HG03571 (cell line): ENCODE measurements around the gene DBF4B.
"Not testable (repeated sequence)": the region's sequence is repeated elsewhere in the genome, so short reads cannot be mapped to it uniquely, and the experiment has no call there.

Experiments used
- ATAC-seq: cut with Tn5 transposase; IDR thresholded peaks from one replicate; pipeline ENCODE4 v1.9.1; 2021; ENCODE audit not compliant: unreplicated experiment

The DBF4B gene

DNA sequence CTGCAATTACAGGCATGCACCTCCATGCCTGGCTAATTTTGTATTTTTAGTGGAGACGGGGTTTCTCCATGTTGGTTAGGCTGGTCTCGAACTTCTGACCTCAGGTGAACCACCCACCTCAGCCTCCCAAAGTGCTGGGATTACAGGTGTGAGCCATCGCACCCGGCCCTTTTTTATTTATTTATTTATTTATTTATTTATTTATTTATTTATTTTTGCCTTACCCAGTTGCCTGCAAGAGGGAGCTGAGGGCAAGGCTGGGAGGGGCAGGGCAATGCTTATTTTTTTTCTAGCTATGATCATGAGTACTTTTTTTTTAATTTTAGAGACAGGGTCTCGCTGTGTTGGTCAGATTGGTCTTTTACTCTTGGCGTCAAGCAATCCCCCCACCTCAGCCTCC is 17.7 kb downstream of the DBF4B start:
- ATAC-seq: not testable (repeated sequence)

DNA sequence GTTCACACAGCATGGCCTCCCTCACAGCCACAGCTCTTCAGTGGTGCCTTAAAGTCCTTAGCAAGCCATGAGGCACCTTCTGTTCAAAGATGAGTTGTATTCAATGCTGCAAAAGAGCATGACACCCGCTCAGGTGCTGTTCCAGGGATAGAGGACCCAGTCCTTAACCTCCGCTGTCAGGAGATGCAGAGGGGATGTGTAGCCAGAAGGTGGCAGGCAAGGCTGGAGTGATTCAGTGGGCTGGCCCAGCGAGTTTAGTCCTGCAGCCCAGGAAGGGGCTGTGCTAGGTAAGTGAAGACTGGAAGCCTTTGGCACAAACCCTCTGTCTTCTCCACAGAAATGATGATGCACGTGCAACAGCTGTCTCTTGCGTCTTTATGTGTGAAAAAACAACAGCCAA is 25.3 kb downstream of the DBF4B start:
- no peak for ATAC-seq

- ATAC-seq: no peak
Measured at GRCh38 chr17:44734272-44734671, 25.8 kb downstream of the DBF4B start.

- no peak for ATAC-seq
Measured at GRCh38 chr17:44736551-44737240, 28.2 kb downstream of the DBF4B start.

DNA sequence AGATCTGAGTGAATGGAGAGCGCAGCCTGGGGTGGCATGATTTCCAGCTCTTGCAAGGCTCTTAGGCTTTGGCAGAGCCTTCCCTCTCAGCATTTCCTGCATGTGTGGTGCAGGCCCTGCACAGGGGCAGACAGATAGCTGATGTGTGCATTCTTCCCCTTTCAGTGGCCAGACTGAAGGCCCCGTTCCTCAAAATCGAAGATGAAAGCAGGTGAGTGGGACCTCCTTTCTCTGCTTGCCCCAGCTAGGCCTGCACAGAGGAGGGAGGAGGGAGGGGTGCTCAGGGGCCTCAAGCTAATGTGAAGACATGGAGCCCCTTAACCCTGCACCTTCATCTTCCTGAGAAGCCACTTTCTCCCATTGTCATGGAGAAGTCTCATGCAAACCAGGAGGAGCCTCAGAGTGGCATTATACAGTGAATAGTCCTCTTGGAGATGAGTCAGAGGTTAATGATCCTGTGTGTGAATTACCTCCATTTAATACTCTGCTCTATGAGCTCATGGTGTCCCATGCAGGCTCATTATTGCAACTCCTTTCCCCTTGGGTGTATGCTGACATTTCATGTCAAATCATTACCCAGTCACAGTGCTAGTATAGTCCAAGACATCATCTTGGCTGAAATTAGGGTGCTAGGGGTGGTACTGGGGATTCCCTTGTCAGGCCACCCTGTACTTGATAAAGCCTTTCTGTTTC is 29.9 kb downstream of the DBF4B start:
- ATAC-seq: no peak

DNA sequence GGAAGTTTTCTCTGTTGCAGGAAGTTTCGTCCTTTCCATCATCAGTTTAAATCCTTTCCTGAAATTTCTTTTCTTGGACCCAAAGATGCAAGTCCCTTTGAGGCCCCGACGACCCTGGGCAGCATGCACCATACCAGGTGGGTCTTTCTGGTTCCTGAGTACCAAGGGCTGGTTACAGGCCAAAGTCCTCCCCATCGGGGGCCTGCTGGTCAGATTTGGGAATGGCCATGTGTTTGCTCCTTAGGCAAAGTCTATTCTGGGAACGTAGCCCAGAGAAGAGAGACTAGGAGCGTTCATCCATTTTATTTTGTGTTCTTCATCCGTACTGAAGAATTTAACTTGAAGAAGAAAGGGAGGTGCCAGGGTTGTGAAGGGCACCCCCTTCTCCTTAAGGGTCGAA is 32.9 kb downstream of the DBF4B start:
- ATAC-seq: no peak

- no peak for ATAC-seq
Measured at GRCh38 chr17:44745301-44745700, 36.8 kb downstream of the DBF4B start.

- not testable (repeated sequence) for ATAC-seq
Measured at GRCh38 chr17:44745738-44746137, 37.3 kb downstream of the DBF4B start.

- no peak for ATAC-seq
Measured at GRCh38 chr17:44747566-44747965, 39.1 kb downstream of the DBF4B start.

GRCh38 chr17:44749076-44749979 is 40.9 kb downstream of the DBF4B start:
- no peak for ATAC-seq

- ATAC-seq: no peak
Measured at GRCh38 chr17:44749980-44750318, 41.5 kb downstream of the DBF4B start.

GRCh38 chr17:44751331-44751730 is 42.9 kb downstream of the DBF4B start:
- no peak for ATAC-seq

- no peak for ATAC-seq
Measured at GRCh38 chr17:44751806-44752205, 43.3 kb downstream of the DBF4B start.

GRCh38 chr17:44752953-44753861 is 44.7 kb downstream of the DBF4B start:
- no peak for ATAC-seq

GRCh38 chr17:44754276-44754675 is 45.8 kb downstream of the DBF4B start:
- no peak for ATAC-seq

DNA sequence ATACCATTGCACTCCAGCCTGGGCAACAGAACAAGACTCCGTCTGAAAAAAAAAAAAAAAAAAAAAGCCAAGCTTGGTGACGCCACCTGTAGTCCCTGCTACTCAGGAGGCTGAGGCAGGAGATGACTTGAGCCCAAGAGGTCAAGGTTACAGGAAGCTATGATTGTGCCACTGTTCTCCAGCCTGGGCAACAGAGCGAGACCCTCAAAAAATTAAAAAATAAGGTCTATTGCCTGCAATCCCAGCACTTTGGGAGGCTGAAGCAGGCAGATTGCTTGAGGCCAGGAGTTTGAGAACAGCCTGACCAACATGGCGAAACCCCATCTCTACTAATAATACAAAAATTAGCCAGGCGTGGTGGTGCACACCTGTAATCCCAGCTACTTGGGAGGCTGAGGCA is 46.7 kb downstream of the DBF4B start:
- not testable (repeated sequence) for ATAC-seq

- ATAC-seq: no peak
Measured at GRCh38 chr17:44757045-44757917, 48.8 kb downstream of the DBF4B start.

DNA sequence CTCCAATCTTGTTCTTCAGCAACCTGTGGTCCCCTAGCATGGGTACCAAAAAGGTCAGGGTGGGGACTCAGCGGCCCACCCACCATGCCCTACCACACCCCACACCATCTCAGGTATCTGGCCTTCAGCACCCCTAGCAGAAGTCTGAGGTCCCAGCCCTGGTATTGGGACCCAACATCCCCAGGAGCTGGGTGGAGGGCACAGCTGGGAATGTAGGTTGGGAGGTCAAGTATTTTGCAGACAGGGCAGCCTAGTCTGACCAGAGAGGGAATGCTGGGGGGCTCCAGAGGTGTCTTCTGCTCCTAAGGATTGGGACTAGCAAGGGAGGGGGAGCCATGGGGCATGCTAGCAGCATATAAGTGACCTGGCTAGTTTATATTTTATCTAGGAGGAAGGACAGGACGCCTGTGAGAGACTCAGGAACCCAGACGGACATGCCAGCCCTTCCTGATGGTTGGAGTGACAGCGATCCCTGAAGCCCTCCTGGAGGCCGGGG is 49.5 kb downstream of the DBF4B start:
- no peak for ATAC-seq

DNA sequence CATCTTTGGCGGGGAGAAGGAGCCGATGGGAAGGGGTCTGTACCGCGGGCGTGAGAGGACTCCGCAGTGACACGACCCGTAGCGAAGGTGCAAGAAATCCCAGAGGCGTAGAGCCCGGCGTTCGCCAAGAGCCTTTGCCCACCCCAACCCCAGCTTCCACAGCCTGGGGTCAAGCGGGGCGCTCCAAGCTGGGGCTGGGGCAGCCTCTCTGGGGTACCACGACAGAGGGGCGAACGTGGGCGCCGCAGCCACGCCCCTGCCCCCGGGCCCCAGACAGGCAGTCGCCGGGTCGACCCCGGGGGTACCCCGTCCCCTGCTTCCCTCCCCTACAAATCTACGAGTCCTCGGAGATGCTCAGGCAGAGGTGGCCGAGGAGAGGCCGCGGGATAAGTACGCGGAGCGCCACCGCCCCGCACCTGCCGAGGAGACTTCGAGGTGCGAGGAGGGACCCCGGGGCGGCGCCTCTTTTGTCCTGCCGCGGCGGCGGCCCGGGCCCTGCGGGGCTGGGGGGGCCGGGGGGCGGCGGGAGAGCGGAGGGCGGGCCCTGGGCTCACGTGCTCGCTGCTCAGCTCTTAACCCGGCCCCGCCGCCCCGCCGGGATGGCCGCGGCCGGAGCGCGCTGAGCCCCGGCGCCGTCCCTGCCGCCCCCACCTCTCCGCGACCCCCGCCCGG is 50.1 kb downstream of the DBF4B start, which contains the start of gene ADAM11:
TSS of gene ADAM11 (plus strand) at position 575 of the 672 bp plus-strand sequence. CDS start 212 bp downstream, outside the sequence.
- no peak for ATAC-seq
